MM.1S (cell line): ENCODE data around the gene TRIM59.

Source experiments
- DNase-seq: peaks from one replicate; pipeline ENCODE4 v3.0.0-alpha.2; 2015
- H2AFZ ChIP-seq: fragments of 300-600 bp; sonication (generic); 2 replicates; pipeline ENCODE4 v1.6.0; 2016; ENCODE audit warnings: antibody characterized with exemption, low read length
- H3F3A ChIP-seq: fragments of 300-600 bp; sonication (generic); 2 replicates; pipeline ENCODE4 v1.6.1; 2016; ENCODE audit warnings: mild to moderate bottlenecking, antibody characterized with exemption, low read length, moderate library complexity, mixed read lengths; ENCODE audit not compliant: insufficient read depth
- H3K27ac ChIP-seq: fragments of 300-600 bp; sonication (generic); 2 replicates; pipeline ENCODE4 v1.5.1; 2016; ENCODE audit warnings: mild to moderate bottlenecking, low read length
- H3K27me3 ChIP-seq: fragments of 300-600 bp; sonication (generic); replicated peaks from 2 replicates; pipeline ENCODE4 v1.6.0; 2016; ENCODE audit warnings: low read length; ENCODE audit not compliant: insufficient read depth
- H3K36me3 ChIP-seq: fragments of 300-600 bp; sonication (generic); replicated peaks from 2 replicates; pipeline ENCODE4 v1.6.1; 2016; ENCODE audit warnings: mild to moderate bottlenecking, low read length, mixed read lengths; ENCODE audit not compliant: insufficient read depth
- H3K4me1 ChIP-seq: fragments of 300-600 bp; sonication (generic); 2 replicates; pipeline ENCODE4 v1.6.1; 2016; ENCODE audit warnings: low read length, mixed read lengths
- H3K4me2 ChIP-seq: fragments of 300-600 bp; sonication (generic); 2 replicates; pipeline ENCODE4 v1.6.0; 2016; ENCODE audit warnings: low read depth, low read length
- H3K4me3 ChIP-seq: fragments of 300-600 bp; sonication (generic); 2 replicates; pipeline ENCODE4 v1.5.1; 2016; ENCODE audit warnings: low read length, mixed read lengths
- H3K79me2 ChIP-seq: fragments of 300-600 bp; sonication (generic); 2 replicates; pipeline ENCODE4 v1.6.1; 2016; ENCODE audit warnings: mixed run types, low read length, mixed read lengths
- H3K9ac ChIP-seq: fragments of 300-600 bp; sonication (generic); 2 replicates; pipeline ENCODE4 v1.6.1; 2016; ENCODE audit warnings: low read length, mixed read lengths
- H3K9me2 ChIP-seq: fragments of 300-600 bp; sonication (generic); replicated peaks from 2 replicates; pipeline ENCODE4 v1.6.1; 2016; ENCODE audit warnings: mild to moderate bottlenecking, low read length, mixed read lengths; ENCODE audit not compliant: insufficient read depth
- H3K9me3 ChIP-seq: fragments of 300-600 bp; sonication (generic); replicated peaks from 2 replicates; pipeline ENCODE4 v1.6.1; 2016; ENCODE audit warnings: mild to moderate bottlenecking, low read length, mixed read lengths; ENCODE audit not compliant: insufficient read depth
- H4K20me1 ChIP-seq: fragments of 300-600 bp; sonication (generic); 2 replicates; pipeline ENCODE4 v1.6.1; 2016; ENCODE audit warnings: mild to moderate bottlenecking, low read length, moderate library complexity, mixed read lengths; ENCODE audit not compliant: insufficient read depth
- CTCF ChIP-seq: fragments of 300-600 bp; sonication (generic); IDR thresholded peaks from 2 replicates; pipeline ENCODE4 v1.5.1; 2016; ENCODE audit warnings: antibody characterized with exemption, low read length, mixed read lengths
- EZH2 ChIP-seq: fragments of 300-600 bp; sonication (generic); optimal IDR thresholded peaks from 2 replicates; pipeline ENCODE3; 2017; ENCODE audit warnings: low read depth, mild to moderate bottlenecking, antibody characterized with exemption, low read length, mixed read lengths
- EZH2phosphoT487 ChIP-seq: fragments of 300-600 bp; sonication (generic); IDR thresholded peaks from 2 replicates; pipeline ENCODE4 v1.6.1; 2018; ENCODE audit warnings: antibody characterized with exemption, low read length

TRIM59 gene

GRCh38 chr3:160474416-160474838, 24.8 kb upstream of the TRIM59 start:
- Histone ChIP-seq H3K9ac (no peak overlapping the region), H3K9me3 (no peaks in the 10 kb centered on the region), H3K79me2 (no peaks in the 10 kb centered on the region), H3K27ac (no peak overlapping the region), H3K9me2 (no peaks in the 10 kb centered on the region), H4K20me1 (no peaks in the 10 kb centered on the region), H3F3A (no peaks in the 10 kb centered on the region), H3K4me3 (no peak overlapping the region), H3K36me3 (no peaks in the 10 kb centered on the region), H3K27me3 (no peaks in the 10 kb centered on the region), H3K4me2 (no peak overlapping the region), H2AFZ (no peak overlapping the region), H3K4me1 (no peaks in the 10 kb centered on the region; the same call in 1 of the 2 replicates)
- TF ChIP-seq CTCF (no peak), EZH2phosphoT487 (no peak), EZH2 (no peak)
- no peak for DNase-seq

GRCh38 chr3:160473978-160474377, 24.4 kb upstream of the TRIM59 start:
- no peak overlapping the region for H3K9ac ChIP-seq
- no peaks in the 10 kb centered on the region for H3K9me2 ChIP-seq
- H3K4me1 ChIP-seq, result no peaks in the 10 kb centered on the region; the same call in 1 of the 2 replicates
- H3K36me3 ChIP-seq, result no peaks in the 10 kb centered on the region
- H3K4me3 ChIP-seq, result no peak overlapping the region
- TF ChIP-seq CTCF, result no peak
- TF ChIP-seq EZH2, result no peak
- TF ChIP-seq EZH2phosphoT487, result no peak
- H3K27ac ChIP-seq, result no peak overlapping the region
- no peaks in the 10 kb centered on the region for H3K27me3 ChIP-seq
- H3K79me2 ChIP-seq, result no peaks in the 10 kb centered on the region
- H3F3A ChIP-seq, result no peaks in the 10 kb centered on the region
- H3K9me3 ChIP-seq, result no peaks in the 10 kb centered on the region
- DNase-seq, result no peak
- H3K4me2 ChIP-seq, result no peak overlapping the region
- H4K20me1 ChIP-seq, result no peaks in the 10 kb centered on the region
- H2AFZ ChIP-seq, result no peak overlapping the region

GRCh38 chr3:160473221-160473620, 23.6 kb upstream of the TRIM59 start:
- H3K36me3 ChIP-seq, result no peaks in the 10 kb centered on the region
- no peak for DNase-seq
- H3K9me2 ChIP-seq, result no peaks in the 10 kb centered on the region
- H4K20me1 ChIP-seq, result no peaks in the 10 kb centered on the region
- H3K27ac ChIP-seq, result no peak overlapping the region
- H3K9me3 ChIP-seq, result no peaks in the 10 kb centered on the region
- H3K27me3 ChIP-seq, result no peaks in the 10 kb centered on the region
- H3K4me2 ChIP-seq, result no peak overlapping the region
- no peak overlapping the region for H3K4me3 ChIP-seq
- TF ChIP-seq EZH2 (no peak), EZH2phosphoT487 (no peak), CTCF (no peak)
- no peaks in the 10 kb centered on the region for H3F3A ChIP-seq
- H3K79me2 ChIP-seq, result no peaks in the 10 kb centered on the region
- no peak overlapping the region for H3K9ac ChIP-seq
- no peaks in the 10 kb centered on the region; the same call in 1 of the 2 replicates for H3K4me1 ChIP-seq
- H2AFZ ChIP-seq, result no peak overlapping the region
